OCI-LY7 (cell line): ENCODE data around the gene ANKDD1B. TPM values are rescaled to one million over a fixed set of nuclear protein-coding genes. Genes with fewer than 3 reads are reported as not detected.

ENCODE experiments used
- BruUV-seq: library from RNA; stranded (reverse); fragments of 400-500 nt; replicated peaks from 2 replicates; lab custom pipeline; 2021; lab: Mats Ljungman, UMichigan
- CTCF ChIA-PET: fragments of 300-600 bp; sonication (Branson Sonifier 250); formaldehyde crosslinking; loops from one replicate; lab custom pipeline; 2022; ENCODE audit warnings: antibody characterized with exemption; ENCODE audit not compliant: unreplicated experiment; lab: Charles Lee
- POLR2A ChIA-PET: fragments of 300-600 bp; sonication (Branson Sonifier 250); formaldehyde crosslinking; loops from one replicate; lab custom pipeline; 2022; ENCODE audit warnings: antibody characterized with exemption; lab: Charles Lee
- DNase-seq: peaks from one replicate; pipeline ENCODE4 v3.0.0-alpha.2; 2015; ENCODE audit warnings: low spot score
- H2AFZ ChIP-seq: fragments of 200-600 bp; sonication (generic), shearing (Covaris generic); 2 replicates; pipeline ENCODE4 v1.6.1; 2014; ENCODE audit warnings: mild to moderate bottlenecking, antibody characterized with exemption, low read length, moderate library complexity
- H3K27ac ChIP-seq: fragments of 200-600 bp; sonication (generic); 2 replicates; pipeline ENCODE4 v1.5.1; 2014; ENCODE audit warnings: mixed run types, low read depth, mild to moderate bottlenecking, moderate library complexity, low read length, inconsistent platforms; ENCODE audit not compliant: poor library complexity, severe bottlenecking
- H3K36me3 ChIP-seq: fragments of 200-600 bp; sonication (generic); 2 replicates; pipeline ENCODE4 v1.6.1; 2014; ENCODE audit warnings: mild to moderate bottlenecking, antibody characterized with exemption, low read length, moderate library complexity, mixed read lengths; ENCODE audit not compliant: insufficient read depth
- H3K4me1 ChIP-seq: fragments of 200-600 bp; sonication (generic); 2 replicates; pipeline ENCODE4 v1.5.1; 2014; ENCODE audit warnings: mild to moderate bottlenecking, low read length; ENCODE audit not compliant: insufficient read depth, poor library complexity, severe bottlenecking
- H3K4me2 ChIP-seq: fragments of 200-600 bp; sonication (generic); 2 replicates; pipeline ENCODE4 v1.6.1; 2014; ENCODE audit warnings: mild to moderate bottlenecking, low read length
- H3K4me3 ChIP-seq: fragments of 200-600 bp; sonication (generic); 2 replicates; pipeline ENCODE4 v1.5.1; 2014; ENCODE audit warnings: mild to moderate bottlenecking, low read depth, low read length; ENCODE audit not compliant: poor library complexity, severe bottlenecking
- H3K79me2 ChIP-seq: fragments of 200-600 bp; sonication (generic); 2 replicates; pipeline ENCODE4 v1.6.1; 2016; ENCODE audit warnings: low read depth, mild to moderate bottlenecking, low read length, moderate library complexity, mixed read lengths; ENCODE audit not compliant: insufficient read depth
- H3K9me2 ChIP-seq: fragments of 200-600 bp; sonication (generic); 2 replicates; pipeline ENCODE4 v1.6.1; 2016; ENCODE audit warnings: mild to moderate bottlenecking, low read length, mixed read lengths; ENCODE audit not compliant: insufficient read depth
- H3K9me3 ChIP-seq: fragments of 200-600 bp; sonication (generic); 2 replicates; pipeline ENCODE4 v1.6.1; 2014; ENCODE audit warnings: mild to moderate bottlenecking, mixed run types, low read length, mixed read lengths
- H4K20me1 ChIP-seq: fragments of 200-600 bp; sonication (generic); 2 replicates; pipeline ENCODE4 v1.6.1; 2014; ENCODE audit warnings: mild to moderate bottlenecking, antibody characterized with exemption, low read length, moderate library complexity, mixed read lengths; ENCODE audit not compliant: insufficient read depth
- EZH2phosphoT487 ChIP-seq: fragments of 200-600 bp; sonication (generic); IDR thresholded peaks from 2 replicates; pipeline ENCODE4 v1.6.1; 2018; ENCODE audit warnings: low read depth, borderline replicate concordance, mild to moderate bottlenecking, mixed run types, antibody characterized with exemption, low read length, moderate library complexity, mixed read lengths
- intact Hi-C: fragments of 100-400 bp; cut with micrococcal nuclease; formaldehyde crosslinking; loops from one replicate; pipeline ENCODE4 v1.10.0; 2022; ENCODE audit not compliant: unreplicated experiment
- total RNA-seq, 2 experiments: library from RNA; depleted of rRNA in 1 of 2; stranded (reverse); fragments of >200 nt in 1 of 2; shearing (Covaris generic) in 1 of 2; gene quantifications; 2 replicates each; pipeline ENCODE4 v1.2.3, GENCODE V29; 2014 to 2022
- TF ChIP-seq, protein P1 (sequence below): fragments of 200-600 bp; sonication (generic); conservative IDR thresholded peaks from 2 replicates; pipeline ENCODE4 v1.5.1; 2014; ENCODE audit warnings: mild to moderate bottlenecking, antibody characterized with exemption, low read length, moderate library complexity, mixed read lengths

Gene ANKDD1B
- total RNA-seq, 2 experiments from 2014 or later = not detected

DNA sequence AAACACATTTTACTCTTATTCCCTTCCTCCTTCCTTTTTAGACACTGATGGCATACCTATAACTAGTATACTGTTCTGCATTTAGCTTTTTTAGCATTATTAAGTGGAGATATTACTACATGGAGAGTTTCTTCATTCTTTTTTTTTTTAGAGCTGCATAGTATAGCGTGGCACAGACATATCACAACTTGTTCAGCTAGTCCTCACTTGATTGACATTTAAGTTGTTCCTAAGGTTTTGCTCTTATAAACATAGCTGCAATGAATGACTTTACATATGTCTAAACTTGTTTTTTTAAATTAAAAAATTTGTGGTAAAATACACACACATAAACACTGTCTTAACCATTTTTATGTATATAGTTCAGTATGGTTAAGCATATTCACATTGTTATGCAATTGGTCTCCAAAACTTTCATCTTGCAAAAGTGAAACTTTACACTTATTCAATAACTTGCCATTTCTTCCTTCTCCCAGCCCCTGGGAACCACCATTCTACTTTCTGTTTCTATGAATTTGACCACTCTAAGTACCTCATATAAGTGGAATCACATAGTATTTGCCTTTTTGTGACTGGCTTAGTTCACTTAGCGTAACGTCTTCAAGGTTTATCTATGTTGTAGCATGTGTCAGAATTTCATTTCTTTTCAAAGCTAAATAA, 48.7 kb downstream of the ANKDD1B start:
- H3K9me2 ChIP-seq = no peaks in the 10 kb centered on the region
- ChIA-PET CTCF (no interaction called here), POLR2A (interaction anchor here (0.7 to 1.4 kb wide), 2 partner anchors 9 to 439 kb away, joined by 3 to 4 read pairs; no protein-coding TSS in a partner anchor)
- no peaks in the 10 kb centered on the region for H4K20me1 ChIP-seq
- H3K27ac ChIP-seq = no peak overlapping the region
- H3K4me2 ChIP-seq = no peak overlapping the region
- TF ChIP-seq, protein P1, sequence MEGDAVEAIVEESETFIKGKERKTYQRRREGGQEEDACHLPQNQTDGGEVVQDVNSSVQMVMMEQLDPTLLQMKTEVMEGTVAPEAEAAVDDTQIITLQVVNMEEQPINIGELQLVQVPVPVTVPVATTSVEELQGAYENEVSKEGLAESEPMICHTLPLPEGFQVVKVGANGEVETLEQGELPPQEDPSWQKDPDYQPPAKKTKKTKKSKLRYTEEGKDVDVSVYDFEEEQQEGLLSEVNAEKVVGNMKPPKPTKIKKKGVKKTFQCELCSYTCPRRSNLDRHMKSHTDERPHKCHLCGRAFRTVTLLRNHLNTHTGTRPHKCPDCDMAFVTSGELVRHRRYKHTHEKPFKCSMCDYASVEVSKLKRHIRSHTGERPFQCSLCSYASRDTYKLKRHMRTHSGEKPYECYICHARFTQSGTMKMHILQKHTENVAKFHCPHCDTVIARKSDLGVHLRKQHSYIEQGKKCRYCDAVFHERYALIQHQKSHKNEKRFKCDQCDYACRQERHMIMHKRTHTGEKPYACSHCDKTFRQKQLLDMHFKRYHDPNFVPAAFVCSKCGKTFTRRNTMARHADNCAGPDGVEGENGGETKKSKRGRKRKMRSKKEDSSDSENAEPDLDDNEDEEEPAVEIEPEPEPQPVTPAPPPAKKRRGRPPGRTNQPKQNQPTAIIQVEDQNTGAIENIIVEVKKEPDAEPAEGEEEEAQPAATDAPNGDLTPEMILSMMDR = no peak
- no peak for TF ChIP-seq EZH2phosphoT487
- H3K79me2 ChIP-seq = no peaks in the 10 kb centered on the region
- intact Hi-C loops = no loop called here
- no peak overlapping the region for H2AFZ ChIP-seq
- H3K4me1 ChIP-seq = no peaks in the 10 kb centered on the region
- DNase-seq = no peak
- H3K4me3 ChIP-seq = no peak overlapping the region
- no TSS peak for BruUV-seq
- no peaks in the 10 kb centered on the region for H3K36me3 ChIP-seq
- H3K9me3 ChIP-seq = no peaks in the 10 kb centered on the region

DNA sequence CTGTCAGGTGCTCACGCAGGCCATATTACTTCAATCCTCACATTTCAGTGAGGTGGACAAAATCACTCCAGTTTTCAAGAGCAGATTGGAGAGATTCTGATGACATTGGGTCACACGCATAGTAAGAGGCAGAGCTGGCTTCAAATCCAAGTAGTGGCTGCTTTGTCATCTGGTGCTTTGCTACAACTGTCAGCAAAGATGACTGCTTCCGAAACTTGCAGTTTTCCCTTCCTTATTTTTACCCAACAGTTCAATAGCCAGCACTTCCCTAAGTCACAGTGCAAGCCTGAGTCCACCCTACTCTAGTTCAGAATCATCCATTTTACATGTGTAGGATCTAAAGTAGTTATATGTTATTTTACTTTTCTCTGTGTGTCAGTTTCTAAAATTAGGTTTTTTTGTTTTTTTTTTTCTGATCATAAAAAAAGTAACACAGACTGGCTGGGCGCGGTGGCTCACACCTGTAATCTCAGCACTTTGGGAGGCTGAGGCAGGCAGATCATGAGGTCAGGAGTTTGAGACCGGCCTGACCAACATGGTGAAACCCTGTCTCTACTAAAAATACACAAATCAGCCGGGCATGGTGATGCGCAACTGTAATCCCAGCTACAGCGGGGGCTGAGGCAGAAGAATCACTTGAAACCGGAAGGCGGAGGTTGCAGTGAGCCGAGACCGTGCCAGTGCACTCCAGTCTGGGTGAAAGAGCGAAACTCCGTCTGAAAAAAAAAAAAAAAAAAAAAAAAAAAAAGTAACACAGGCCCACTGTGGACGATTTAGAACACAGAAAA, 49.6 kb downstream of the ANKDD1B start:
- POLR2A ChIA-PET = interaction anchor here (0.7 to 1.2 kb wide), 3 partner anchors 123 to 694 kb away, joined by 3 to 4 read pairs (median 3); no protein-coding TSS in a partner anchor
- no peak overlapping the region for H3K27ac ChIP-seq
- no peak overlapping the region for H2AFZ ChIP-seq
- no TSS peak for BruUV-seq
- H3K79me2 ChIP-seq = no peaks in the 10 kb centered on the region
- H4K20me1 ChIP-seq = no peaks in the 10 kb centered on the region
- TF ChIP-seq, protein P1 = no peak
- TF ChIP-seq EZH2phosphoT487 = no peak
- no peak for DNase-seq
- H3K9me2 ChIP-seq = no peaks in the 10 kb centered on the region
- CTCF ChIA-PET = no interaction called here
- no peaks in the 10 kb centered on the region for H3K9me3 ChIP-seq
- H3K4me1 ChIP-seq = peaks cover 3% of the 10 kb centered on the region
- H3K4me2 ChIP-seq = no peak overlapping the region
- no peak overlapping the region for H3K4me3 ChIP-seq
- no peaks in the 10 kb centered on the region for H3K36me3 ChIP-seq
- intact Hi-C loops = no loop called here
